Mesodermal cell (in vitro differentiated cells): ENCODE measurements around the gene NABP2.
A peak's percentile ranks its signal among the peaks of the same experiment; 100 is the strongest.

Experiments
- H3K27ac ChIP-seq: 2 replicates; pipeline ENCODE4 v1.7.0; 2013; ENCODE audit warnings: mild to moderate bottlenecking, low read depth, low read length, moderate library complexity; ENCODE audit not compliant: severe bottlenecking
- H3K36me3 ChIP-seq: 2 replicates; pipeline ENCODE4 v1.7.1; 2013; ENCODE audit warnings: mild to moderate bottlenecking, low read length, moderate library complexity; ENCODE audit not compliant: control insufficient read depth, insufficient read depth
- H3K4me1 ChIP-seq: one replicate; pipeline ENCODE4 v1.7.1; 2013; ENCODE audit warnings: mild to moderate bottlenecking, low read length; ENCODE audit not compliant: insufficient read depth, control insufficient read depth, poor library complexity, severe bottlenecking
- H3K4me3 ChIP-seq: 2 replicates; pipeline ENCODE4 v1.7.0; 2013; ENCODE audit warnings: low read length, control low read depth, mild to moderate bottlenecking; ENCODE audit not compliant: insufficient read depth, poor library complexity, severe bottlenecking; ENCODE audit errors: extremely low read depth
- H3K9me3 ChIP-seq: 2 replicates; pipeline ENCODE4 v1.7.1; 2013; ENCODE audit warnings: mild to moderate bottlenecking, low read length, moderate library complexity; ENCODE audit not compliant: control insufficient read depth
- WGBS, 2 experiments: methylation state at CpG; one replicate each; pipeline ENCODE4 v1.1.5; 2013; ENCODE audit warnings: missing lambda C conversion rate in 2 of 2; ENCODE audit not compliant: insufficient coverage in 2 of 2; 5-methylcytosine and 5-hydroxymethylcytosine counted together

Gene NABP2

GRCh38 chr12:56229916-56230431, 5.8 kb downstream of the NABP2 start, which contains the start of gene SLC39A5:
TSS of gene SLC39A5 (plus strand) at chr12:56230051. CDS start at chr12:56231275, 1,224 bp downstream.
- Histone ChIP-seq H3K36me3 (no peaks in the 10 kb centered on the region), H3K9me3 (no peaks in the 10 kb centered on the region), H3K27ac (no peak within 1 kb of the TSS), H3K4me3 (no peak within 1 kb of the TSS), H3K4me1 (peaks cover 3% of the 10 kb centered on the region)
- WGBS, 2 experiments, result 87 to 94% methylated on average over 2 to 3 of the region's 4 CpGs

GRCh38 chr12:56230432-56231183, 6.5 kb downstream of the NABP2 start:
- H3K4me1 ChIP-seq, result no peaks in the 10 kb centered on the region
- no peaks in the 10 kb centered on the region for H3K9me3 ChIP-seq
- no peak overlapping the region for H3K4me3 ChIP-seq
- H3K36me3 ChIP-seq, result no peaks in the 10 kb centered on the region
- no peak overlapping the region for H3K27ac ChIP-seq
- WGBS, 2 experiments, result 72 to 88% methylated on average over 3 to 6 of the region's 8 CpGs

- Histone ChIP-seq H3K4me1 (no peaks in the 10 kb centered on the region), H3K9me3 (no peaks in the 10 kb centered on the region), H3K4me3 (no peak overlapping the region), H3K27ac (no peak overlapping the region), H3K36me3 (no peaks in the 10 kb centered on the region)
- WGBS, 2 experiments, result 93 to 95% methylated on average over 10 to 11 of the region's 11 CpGs
These were observed 7.0 kb downstream of the NABP2 start for GRCh38 chr12:56231184-56231582.

- 92 to 95% methylated on average over 7 to 10 of the region's 16 CpGs for WGBS, 2 experiments
- Histone ChIP-seq H3K9me3 (no peaks in the 10 kb centered on the region), H3K27ac (peak overlapping the region; percentile 5), H3K4me3 (no peak overlapping the region), H3K36me3 (peaks cover 19% of the 10 kb centered on the region), H3K4me1 (peaks cover 4% of the 10 kb centered on the region)
These were observed 10.7 kb downstream of the NABP2 start for GRCh38 chr12:56234746-56235436.

- Histone ChIP-seq H3K27ac (no peak overlapping the region), H3K4me3 (no peak overlapping the region), H3K36me3 (peaks cover 29% of the 10 kb centered on the region), H3K4me1 (peaks cover 4% of the 10 kb centered on the region), H3K9me3 (no peaks in the 10 kb centered on the region)
- 97% methylated on average over 5 to 6 of the region's 6 CpGs for WGBS, 2 experiments
These were observed 11.9 kb downstream of the NABP2 start for GRCh38 chr12:56236091-56236490.

GRCh38 chr12:56236985-56237384, 12.8 kb downstream of the NABP2 start:
- WGBS, 2 experiments, result 100% methylated on average over 1 to 4 of the region's 5 CpGs
- peaks cover 4% of the 10 kb centered on the region for H3K4me1 ChIP-seq
- no peak overlapping the region for H3K4me3 ChIP-seq
- no peak overlapping the region for H3K27ac ChIP-seq
- peaks cover 38% of the 10 kb centered on the region for H3K36me3 ChIP-seq
- no peaks in the 10 kb centered on the region for H3K9me3 ChIP-seq

- Histone ChIP-seq H3K36me3 (peaks cover 43% of the 10 kb centered on the region), H3K4me1 (peaks cover 4% of the 10 kb centered on the region), H3K9me3 (no peaks in the 10 kb centered on the region), H3K4me3 (no peak overlapping the region), H3K27ac (no peak overlapping the region)
- WGBS, 2 experiments, result 91 to 96% methylated on average over 5 to 6 of the region's 11 CpGs
These were observed 13.4 kb downstream of the NABP2 start for GRCh38 chr12:56237552-56237951.

GRCh38 chr12:56241424-56242303, 17.5 kb downstream of the NABP2 start:
- Histone ChIP-seq H3K36me3 (peaks cover 79% of the 10 kb centered on the region), H3K4me3 (no peak overlapping the region), H3K27ac (no peak overlapping the region), H3K9me3 (no peaks in the 10 kb centered on the region), H3K4me1 (peaks cover 4% of the 10 kb centered on the region)
- 94% methylated on average over 4 to 8 of the region's 9 CpGs for WGBS, 2 experiments

- WGBS, 2 experiments, result 97 to 98% methylated on average over 9 to 10 of the region's 13 CpGs
- no peaks in the 10 kb centered on the region for H3K9me3 ChIP-seq
- H3K27ac ChIP-seq, result no peak overlapping the region
- peaks cover 82% of the 10 kb centered on the region for H3K36me3 ChIP-seq
- H3K4me1 ChIP-seq, result peaks cover under 1% of the 10 kb centered on the region
- H3K4me3 ChIP-seq, result no peak overlapping the region
These were observed 18.8 kb downstream of the NABP2 start for GRCh38 chr12:56242986-56243385.

- WGBS, 2 experiments, result 93% methylated on average over 3 of the region's 3 CpGs; no CpG with 5 or more reads in 1 of the 2 experiments
- Histone ChIP-seq H3K36me3 (peaks cover 90% of the 10 kb centered on the region), H3K9me3 (no peaks in the 10 kb centered on the region), H3K4me3 (no peak overlapping the region), H3K27ac (no peak overlapping the region), H3K4me1 (no peaks in the 10 kb centered on the region)
These were observed 19.6 kb downstream of the NABP2 start for GRCh38 chr12:56243731-56244181.
